Peyer's patch (tissue), 4 donors: ENCODE measurements around the gene LEMD2.

Source experiments
- CTCF ChIP-seq, 6 experiments: fragments of 450-650 bp in 4 of 6; fragments of 200-600 bp in 2 of 6; sonication (generic) in 1 of 6; IDR thresholded peaks; one replicate each; pipeline ENCODE4 v1.5.1; 2017 to 2019; ENCODE audit warnings: antibody characterized with exemption in 6 of 6, mild to moderate bottlenecking in 3 of 6, moderate library complexity in 1 of 6
- POLR2A ChIP-seq, 2 donors: fragments of 450-650 bp; IDR thresholded peaks; one replicate each; pipeline ENCODE4 v1.5.1; 2017; ENCODE audit warnings: antibody characterized with exemption in 2 of 2, mild to moderate bottlenecking in 2 of 2, moderate library complexity in 2 of 2

GRCh38 chr6:33749401-33749800 lies 39.5 kb downstream of the LEMD2 start:
- TF ChIP-seq CTCF (IDR thresholded peaks at IDR 0.05) (no peak), POLR2A (IDR thresholded peaks at IDR 0.05) (no peak)
